ENCODE data around the gene MOV10. TPM values are rescaled to one million over a fixed set of nuclear protein-coding genes. Genes with fewer than 3 reads are reported as not detected.
A peak's percentile ranks its signal among the peaks of the same experiment; 100 is the strongest.

MOV10 gene
- total and polyA plus RNA-seq, 9 of the 15 experiments (the other 6 are each of a cell fraction or from before 2014, with no cell fraction given): 16.7 to 105 (median 49.5) TPM

GRCh38 chr1:112696578-112697314, 22.3 kb downstream of the MOV10 start:
- BruUV-seq (replicated peaks): no TSS peak
- Histone ChIP-seq H3K27me3 (ENCODE audit: control insufficient read depth in 2 of 2, insufficient read depth in 2 of 2, low read length in 2 of 2) (no peaks in the 10 kb centered on the region), H3K9me3 (replicated peaks; ENCODE audit: control insufficient read depth, insufficient read depth, low read depth, low read length) (no peaks in the 10 kb centered on the region), H4K20me1 (replicated peaks; ENCODE audit: control insufficient read depth, insufficient read depth, low read length) (no peaks in the 10 kb centered on the region), H3K4me1 (replicated peaks in 1 of 2; ENCODE audit: control insufficient read depth in 2 of 2, insufficient read depth in 2 of 2, low read length in 2 of 2) (peaks cover 54 to 63% of the 10 kb centered on the region in 2 experiments), H3K36me3 (ENCODE audit: control insufficient read depth, insufficient read depth, low read length) (peaks cover 85% of the 10 kb centered on the region), H3K9ac (ENCODE audit: insufficient read depth in 1 of 2, low read depth in 2 of 2, low read length in 2 of 2) (peak overlapping the region in 1 of 2 experiments; percentile 15; a peak in 2 of 4 replicates), H3K4me3 (no peak overlapping the region), H2AFZ (ENCODE audit: low read depth, low read length) (no peak overlapping the region), H3K79me2 (ENCODE audit: control insufficient read depth, insufficient read depth, low read length) (peaks cover 20% of the 10 kb centered on the region), H3K9me1 (ENCODE audit: control insufficient read depth, insufficient read depth, low read length) (peaks cover 1% of the 10 kb centered on the region), H3K27ac (ENCODE audit: extremely low read depth, low read depth, low read length) (peak overlapping the region; percentile 40; the same call in 1 of the 3 replicates), H3K4me2 (ENCODE audit: insufficient read depth, low read length) (no peak overlapping the region; the same call in 1 of the 2 replicates)
- intact Hi-C loops (cut with micrococcal nuclease): no loop called here
- ATAC-seq: no peak
- peak in 3 of 4 experiments; percentile 41 to 69 (median 69) for DNase-seq (ENCODE audit: extremely low read depth in 1 of 4, low spot score in 3 of 4)
- ChIA-PET CTCF (ENCODE audit: low intra/inter-chr PET ratio) (no interaction called here), POLR2A (interaction anchor here (0.6 to 8.7 kb wide), 11 partner anchors 8 to 376 kb away, joined by 3 to 104 read pairs (median 5); partner anchors contain the start of genes LRIG2 and MOV10)
- WGBS (ENCODE audit: insufficient coverage, low coverage, missing lambda C conversion rate): 57% methylated on average over 7 of the region's 7 CpGs
- FAIRE-seq: peak; percentile 81
- in situ Hi-C loops (cut with MboI): no loop called here
- TF ChIP-seq SRSF7 (optimal IDR thresholded peaks at IDR 0.05; ENCODE audit: low read depth, low read length) (no peak), BHLHE40 (IDR thresholded peaks at IDR 0.05; ENCODE audit: low read length) (no peak), TAF9B (IDR thresholded peaks at IDR 0.05; ENCODE audit: partially characterized antibody) (no peak), ZNF384 (IDR thresholded peaks at IDR 0.05; ENCODE audit: low read depth, low read length) (no peak), CBX5 (IDR thresholded peaks at IDR 0.05; ENCODE audit: borderline replicate concordance, low read depth) (no peak), ZBTB34 (CRISPR knock-in tag; IDR thresholded peaks at IDR 0.05) (no peak), XRCC5 (IDR thresholded peaks at IDR 0.05; ENCODE audit: low read depth, low read length) (no peak), ZBTB7A (IDR thresholded peaks at IDR 0.05; ENCODE audit: borderline replicate concordance, control insufficient read depth, low read depth, low read length) (no peak), RAD51 (IDR thresholded peaks at IDR 0.05; ENCODE audit: borderline replicate concordance, low read depth) (no peak), XRCC4 (IDR thresholded peaks at IDR 0.05; ENCODE audit: extremely low read depth, insufficient read depth, insufficient read length) (no peak), EGR1 (conservative IDR thresholded peaks at IDR 0.05) (no peak)
- TF ChIP-seq, protein P1, sequence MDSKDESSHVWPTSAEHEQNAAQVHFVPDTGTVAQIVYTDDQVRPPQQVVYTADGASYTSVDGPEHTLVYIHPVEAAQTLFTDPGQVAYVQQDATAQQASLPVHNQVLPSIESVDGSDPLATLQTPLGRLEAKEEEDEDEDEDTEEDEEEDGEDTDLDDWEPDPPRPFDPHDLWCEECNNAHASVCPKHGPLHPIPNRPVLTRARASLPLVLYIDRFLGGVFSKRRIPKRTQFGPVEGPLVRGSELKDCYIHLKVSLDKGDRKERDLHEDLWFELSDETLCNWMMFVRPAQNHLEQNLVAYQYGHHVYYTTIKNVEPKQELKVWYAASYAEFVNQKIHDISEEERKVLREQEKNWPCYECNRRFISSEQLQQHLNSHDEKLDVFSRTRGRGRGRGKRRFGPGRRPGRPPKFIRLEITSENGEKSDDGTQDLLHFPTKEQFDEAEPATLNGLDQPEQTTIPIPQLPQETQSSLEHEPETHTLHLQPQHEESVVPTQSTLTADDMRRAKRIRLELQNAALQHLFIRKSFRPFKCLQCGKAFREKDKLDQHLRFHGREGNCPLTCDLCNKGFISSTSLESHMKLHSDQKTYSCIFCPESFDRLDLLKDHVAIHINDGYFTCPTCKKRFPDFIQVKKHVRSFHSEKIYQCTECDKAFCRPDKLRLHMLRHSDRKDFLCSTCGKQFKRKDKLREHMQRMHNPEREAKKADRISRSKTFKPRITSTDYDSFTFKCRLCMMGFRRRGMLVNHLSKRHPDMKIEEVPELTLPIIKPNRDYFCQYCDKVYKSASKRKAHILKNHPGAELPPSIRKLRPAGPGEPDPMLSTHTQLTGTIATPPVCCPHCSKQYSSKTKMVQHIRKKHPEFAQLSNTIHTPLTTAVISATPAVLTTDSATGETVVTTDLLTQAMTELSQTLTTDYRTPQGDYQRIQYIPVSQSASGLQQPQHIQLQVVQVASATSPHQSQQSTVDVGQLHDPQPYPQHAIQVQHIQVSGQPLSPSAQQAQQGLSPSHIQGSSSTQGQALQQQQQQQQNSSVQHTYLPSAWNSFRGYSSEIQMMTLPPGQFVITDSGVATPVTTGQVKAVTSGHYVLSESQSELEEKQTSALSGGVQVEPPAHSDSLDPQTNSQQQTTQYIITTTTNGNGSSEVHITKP (IDR thresholded peaks at IDR 0.05; ENCODE audit: partially characterized antibody): peak; percentile 73
- TF ChIP-seq, protein P2, sequence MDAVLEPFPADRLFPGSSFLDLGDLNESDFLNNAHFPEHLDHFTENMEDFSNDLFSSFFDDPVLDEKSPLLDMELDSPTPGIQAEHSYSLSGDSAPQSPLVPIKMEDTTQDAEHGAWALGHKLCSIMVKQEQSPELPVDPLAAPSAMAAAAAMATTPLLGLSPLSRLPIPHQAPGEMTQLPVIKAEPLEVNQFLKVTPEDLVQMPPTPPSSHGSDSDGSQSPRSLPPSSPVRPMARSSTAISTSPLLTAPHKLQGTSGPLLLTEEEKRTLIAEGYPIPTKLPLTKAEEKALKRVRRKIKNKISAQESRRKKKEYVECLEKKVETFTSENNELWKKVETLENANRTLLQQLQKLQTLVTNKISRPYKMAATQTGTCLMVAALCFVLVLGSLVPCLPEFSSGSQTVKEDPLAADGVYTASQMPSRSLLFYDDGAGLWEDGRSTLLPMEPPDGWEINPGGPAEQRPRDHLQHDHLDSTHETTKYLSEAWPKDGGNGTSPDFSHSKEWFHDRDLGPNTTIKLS (IDR thresholded peaks at IDR 0.05; ENCODE audit: borderline replicate concordance, low read depth): no peak
